ENCODE results near the gene PDSS2. TPM values are rescaled to one million over a fixed set of nuclear protein-coding genes. Genes with fewer than 3 reads are reported as not detected.

Gene PDSS2
- total RNA-seq, result 10 to 100 TPM; 11.4 to 11.7 TPM

GRCh38 chr6:107459283-107460082 lies at the start of gene PDSS2:
Gene PDSS2, minus strand, starts transcription at chr6:107459564. Its CDS starts 279 bp downstream, at chr6:107459285.
- peaks cover 2% of the 10 kb centered on the region for H3K36me3 Mint-ChIP-seq (ENCODE audit: low read depth)
- peak within 1 kb of the TSS; percentile 93 for H3K27ac Mint-ChIP-seq
- ChIA-PET POLR2A (interaction anchor here (0.6 to 1.6 kb wide), 6 partner anchors 25 to 831 kb away, joined by 3 to 8 read pairs (median 4); no protein-coding TSS in a partner anchor), CTCF (interaction anchor here (0.7 to 2.1 kb wide), 7 partner anchors 30 to 382 kb away, joined by 3 to 9 read pairs (median 5); no protein-coding TSS in a partner anchor)
- peak within 1 kb of the TSS; percentile 82 for H3K4me3 Mint-ChIP-seq
- ATAC-seq (peak; percentile 96), DNase-seq (peak; percentile 100)
- H3K9me3 Mint-ChIP-seq (ENCODE audit: low read depth), result no peaks in the 10 kb centered on the region
- no peaks in the 10 kb centered on the region for H3K27me3 Mint-ChIP-seq
- H3K4me1 Mint-ChIP-seq, result peaks cover 19% of the 10 kb centered on the region
- intact Hi-C loops (cut with DNase I, micrococcal nuclease), result loop anchor here (1.0 to 10.0 kb wide), 15 partner anchors 30 to 1548 kb away; partner anchors contain the start of genes MTRES1 (in 2 of the 2), ATG5 (in 1 of the 2), OSTM1 (in 1 of the 2) and QRSL1 (in 1 of the 2)

GRCh38 chr6:107506145-107506544 lies 46.8 kb upstream of the PDSS2 start:
- Mint-ChIP-seq H3K27ac (no peak overlapping the region), H3K9me3 (ENCODE audit: low read depth) (no peaks in the 10 kb centered on the region), H3K27me3 (peaks cover 19% of the 10 kb centered on the region), H3K4me3 (no peak overlapping the region), H3K36me3 (ENCODE audit: low read depth) (no peaks in the 10 kb centered on the region), H3K4me1 (no peaks in the 10 kb centered on the region)
- intact Hi-C loops (cut with DNase I, micrococcal nuclease), result no loop called here
- ChIA-PET POLR2A (no interaction called here), CTCF (interaction anchor here (0.7 kb wide), 1 partner anchor 38 kb away, joined by 3 read pairs; no protein-coding TSS in a partner anchor)
- ATAC-seq (no peak), DNase-seq (no peak)

DNA sequence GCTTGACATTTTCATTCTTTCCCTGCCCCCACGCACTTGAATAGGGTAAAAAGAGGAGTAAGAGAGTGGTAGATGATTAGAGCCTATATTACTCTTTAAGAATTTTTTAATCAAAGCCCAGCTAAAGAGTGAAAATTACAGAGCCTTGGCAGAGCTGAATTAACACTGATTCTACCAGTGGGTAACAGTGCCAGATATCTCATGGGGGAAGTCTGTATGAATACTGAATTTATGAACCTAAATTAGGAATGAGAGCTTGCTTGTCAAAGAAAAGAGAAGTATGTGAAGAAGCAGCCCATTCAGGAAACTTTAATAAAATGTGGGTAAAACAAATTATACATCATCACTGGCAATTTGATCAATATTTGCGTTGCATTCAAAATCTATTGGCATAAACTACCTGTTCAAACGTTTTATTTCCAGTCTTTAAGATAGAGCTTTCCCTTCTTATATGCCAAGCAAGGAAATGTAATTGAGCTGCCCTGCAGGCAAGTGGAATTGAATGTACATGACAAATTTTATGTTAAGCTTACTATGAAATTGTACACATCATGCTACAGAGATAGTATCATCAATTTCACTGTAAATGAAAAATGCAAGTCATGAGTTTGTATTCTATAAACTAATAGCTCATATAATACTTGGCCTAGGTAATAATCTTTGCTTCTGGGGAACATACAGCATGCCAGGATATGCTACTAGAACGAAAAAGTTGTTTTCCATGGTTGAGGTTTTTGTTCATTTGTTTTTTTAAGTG lies 45.1 kb upstream of the PDSS2 start:
- POLR2A ChIA-PET, result no interaction called here
- Mint-ChIP-seq H3K4me1 (no peaks in the 10 kb centered on the region), H3K27ac (no peak overlapping the region), H3K27me3 (peaks cover 19% of the 10 kb centered on the region), H3K4me3 (no peak overlapping the region), H3K9me3 (ENCODE audit: low read depth) (no peaks in the 10 kb centered on the region), H3K36me3 (ENCODE audit: low read depth) (no peaks in the 10 kb centered on the region)
- CTCF ChIA-PET, result interaction anchor here (0.7 to 1.6 kb wide), 4 partner anchors 10 to 451 kb away, joined by 3 to 4 read pairs (median 4); partner anchors contain the start of gene PDSS2
- ATAC-seq, result no peak
- no peak for DNase-seq
- intact Hi-C loops (cut with DNase I, micrococcal nuclease), result no loop called here

DNA sequence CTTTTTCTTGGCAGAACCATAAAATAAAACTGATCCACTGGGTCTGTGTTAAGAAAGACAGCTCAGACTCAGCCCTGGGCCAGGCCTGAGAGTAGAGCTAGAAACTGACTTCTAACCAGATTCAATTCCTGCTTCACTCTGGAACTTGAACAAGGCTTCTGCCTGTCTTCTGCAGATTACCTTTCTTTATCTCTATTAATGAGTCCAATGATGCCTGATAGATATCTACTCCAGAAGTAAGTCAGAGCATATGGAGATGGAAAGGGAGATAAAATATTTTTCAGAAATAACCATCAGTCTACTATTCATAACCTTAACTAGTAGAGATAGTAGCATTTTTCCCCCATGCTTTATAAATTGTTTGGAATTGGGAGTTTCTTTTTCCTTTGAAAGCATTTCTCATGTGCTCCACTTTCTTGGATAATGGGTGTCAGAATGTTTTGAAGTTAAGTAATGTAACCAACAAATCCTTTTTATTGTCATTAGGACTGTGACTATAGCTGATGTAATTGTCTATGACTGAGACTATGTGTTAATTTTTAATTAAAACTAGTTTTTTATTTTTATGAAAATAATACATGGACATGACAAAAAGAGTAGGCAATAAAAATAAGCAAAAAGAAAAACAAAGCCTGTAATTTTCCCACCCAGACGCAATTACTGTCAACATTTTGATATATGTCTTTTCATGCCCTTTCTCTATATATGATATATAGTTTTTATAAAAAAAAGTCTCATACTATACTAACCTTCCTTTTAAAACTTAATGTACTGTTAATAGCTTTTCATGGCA lies 37.7 kb upstream of the PDSS2 start:
- Mint-ChIP-seq H3K27me3 (peaks cover 19% of the 10 kb centered on the region), H3K27ac (no peak overlapping the region), H3K4me3 (no peak overlapping the region), H3K36me3 (ENCODE audit: low read depth) (no peaks in the 10 kb centered on the region), H3K4me1 (peaks cover 1% of the 10 kb centered on the region), H3K9me3 (ENCODE audit: low read depth) (no peaks in the 10 kb centered on the region)
- intact Hi-C loops (cut with DNase I, micrococcal nuclease), result loop anchor here in 1 of 2 experiments (10.0 kb wide), 2 partner anchors 182 to 382 kb away; partner anchors contain the start of gene BEND3
- ATAC-seq (no peak), DNase-seq (no peak)
- POLR2A ChIA-PET, result no interaction called here
- CTCF ChIA-PET, result interaction anchor here (1.8 kb wide), 1 partner anchor 179 kb away, joined by 3 read pairs; no protein-coding TSS in a partner anchor

DNA sequence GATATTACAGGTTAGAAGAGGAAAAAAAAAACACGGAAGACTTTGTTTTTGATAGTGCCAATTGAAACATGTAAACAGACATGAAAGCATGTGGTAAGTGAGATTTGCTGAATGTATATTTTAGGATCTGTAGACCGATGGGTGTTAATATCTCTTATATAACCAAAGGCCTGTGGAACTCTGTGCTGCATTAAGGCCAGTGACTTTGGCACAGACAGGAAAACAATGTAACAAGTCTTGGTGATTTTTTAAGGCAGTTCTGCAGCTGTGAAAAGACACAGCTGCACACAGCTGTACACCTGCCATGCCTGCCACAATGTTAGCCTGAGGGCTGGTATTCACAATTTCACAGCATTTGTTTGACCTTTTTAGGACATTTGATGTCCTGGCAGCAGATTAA lies 36.6 kb upstream of the PDSS2 start:
- peaks cover 7% of the 10 kb centered on the region for H3K4me1 Mint-ChIP-seq
- no peak for DNase-seq
- POLR2A ChIA-PET, result no interaction called here
- intact Hi-C loops (cut with DNase I, micrococcal nuclease), result loop anchor here in 1 of 2 experiments (10.0 kb wide), 2 partner anchors 181 to 381 kb away; partner anchors contain the start of gene BEND3
- no peak overlapping the region for H3K27ac Mint-ChIP-seq
- ATAC-seq, result no peak
- peaks cover 16% of the 10 kb centered on the region for H3K27me3 Mint-ChIP-seq
- H3K36me3 Mint-ChIP-seq (ENCODE audit: low read depth), result no peaks in the 10 kb centered on the region
- no peaks in the 10 kb centered on the region for H3K9me3 Mint-ChIP-seq (ENCODE audit: low read depth)
- H3K4me3 Mint-ChIP-seq, result no peak overlapping the region
- CTCF ChIA-PET, result no interaction called here

DNA sequence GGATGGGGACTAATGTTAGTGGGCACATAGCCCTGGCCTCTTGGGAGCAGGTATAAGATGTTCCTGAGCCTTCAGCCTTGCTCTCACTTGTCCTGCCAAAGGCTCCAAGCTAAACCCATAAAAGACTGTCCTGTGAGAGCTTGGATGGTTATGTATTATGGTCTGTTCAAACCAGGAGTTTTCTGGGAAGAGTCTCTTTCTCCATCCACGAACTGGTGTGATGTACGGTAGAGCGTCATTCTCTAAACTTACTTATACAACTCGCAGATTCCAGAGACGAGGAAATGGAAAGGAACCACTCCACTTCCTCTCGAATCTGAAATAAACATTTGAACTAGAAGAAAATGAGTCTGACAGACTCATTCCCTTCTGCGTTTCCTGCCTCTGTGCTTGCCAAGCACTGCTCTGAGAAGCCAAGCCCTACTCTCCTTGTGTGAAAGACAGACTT lies 35.9 kb upstream of the PDSS2 start:
- Mint-ChIP-seq H3K36me3 (ENCODE audit: low read depth) (no peaks in the 10 kb centered on the region), H3K4me1 (peaks cover 10% of the 10 kb centered on the region), H3K27ac (no peak overlapping the region), H3K27me3 (peaks cover 21% of the 10 kb centered on the region), H3K9me3 (ENCODE audit: low read depth) (no peaks in the 10 kb centered on the region), H3K4me3 (no peak overlapping the region)
- intact Hi-C loops (cut with DNase I, micrococcal nuclease), result loop anchor here in 1 of 2 experiments (10.0 kb wide), 2 partner anchors 180 to 380 kb away; partner anchors contain the start of gene BEND3
- DNase-seq (no peak), ATAC-seq (no peak)
- ChIA-PET POLR2A (no interaction called here), CTCF (interaction anchor here (1.0 kb wide), 1 partner anchor 11 kb away, joined by 3 read pairs; no protein-coding TSS in a partner anchor)

DNA sequence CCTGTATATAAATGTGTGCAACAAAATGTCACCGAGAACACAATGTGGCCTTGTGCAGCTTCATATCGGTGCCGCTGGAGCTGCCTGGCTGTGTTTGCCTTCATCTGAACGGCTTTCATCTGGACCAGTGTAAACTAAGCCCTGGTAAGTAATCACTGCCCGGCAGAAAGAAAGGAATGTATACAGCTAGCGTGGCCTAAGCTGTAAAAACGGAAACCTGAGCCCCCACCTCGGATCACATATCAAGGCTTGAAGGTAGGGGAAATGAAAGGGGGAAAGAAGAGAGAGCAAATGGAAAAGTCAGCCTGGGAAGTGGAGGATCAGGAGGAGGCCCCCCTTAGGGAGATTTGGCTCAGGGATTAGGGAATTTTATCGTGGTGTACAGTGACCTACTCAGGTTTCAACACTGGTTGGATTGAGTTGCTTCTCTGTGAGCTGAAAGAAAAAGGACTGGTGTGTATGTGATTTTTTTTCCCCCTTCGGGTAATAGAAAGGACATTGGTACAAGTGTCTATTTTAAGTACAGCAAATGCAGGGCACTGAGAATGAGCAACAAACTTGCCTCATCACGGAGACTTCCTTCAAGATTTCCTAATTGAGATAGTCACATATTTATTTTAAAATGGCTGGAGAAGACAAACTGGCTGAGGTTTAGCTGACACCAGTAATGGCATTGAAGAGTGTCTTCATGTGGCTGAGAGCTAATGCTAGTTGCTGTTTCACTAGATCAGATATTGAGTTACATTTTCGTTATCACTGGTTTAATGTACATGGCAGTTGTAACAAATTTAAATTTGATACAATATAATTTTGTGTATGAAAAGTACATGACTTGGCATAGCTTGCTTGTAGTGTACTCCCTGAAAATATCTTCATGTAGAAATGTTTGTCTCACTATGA lies 34.0 kb upstream of the PDSS2 start:
- peaks cover 19% of the 10 kb centered on the region for H3K4me1 Mint-ChIP-seq
- ATAC-seq, result no peak

GRCh38 chr6:107491760-107492660 lies 32.6 kb upstream of the PDSS2 start:
- ChIA-PET POLR2A (no interaction called here), CTCF (interaction anchor here (0.6 to 1.0 kb wide), 3 partner anchors 198 to 376 kb away, joined by 3 to 4 read pairs (median 3); no protein-coding TSS in a partner anchor)
- Mint-ChIP-seq H3K27me3 (peaks cover 39% of the 10 kb centered on the region), H3K4me1 (peaks cover 26% of the 10 kb centered on the region), H3K9me3 (ENCODE audit: low read depth) (no peaks in the 10 kb centered on the region), H3K4me3 (peak overlapping the region; percentile 79), H3K36me3 (ENCODE audit: low read depth) (peaks cover 3% of the 10 kb centered on the region), H3K27ac (no peak overlapping the region)
- no peak for DNase-seq
- ATAC-seq, result no peak
- intact Hi-C loops (cut with DNase I, micrococcal nuclease), result loop anchor here (2.0 to 10.0 kb wide), 4 partner anchors 175 to 377 kb away; partner anchors contain the start of gene BEND3 (in 1 of the 2)

More for the DNA sequence above, 34.0 kb upstream of the PDSS2 start:
- H3K4me3 Mint-ChIP-seq, result no peak overlapping the region
- POLR2A ChIA-PET, result interaction anchor here (0.6 kb wide), 1 partner anchor 16 kb away, joined by 3 read pairs; no protein-coding TSS in a partner anchor
- no peak for DNase-seq
- intact Hi-C loops (cut with DNase I, micrococcal nuclease), result loop anchor here (5.0 to 10.0 kb wide), 3 partner anchors 176 to 379 kb away; partner anchors contain the start of gene BEND3 (in 1 of the 2)
- H3K27ac Mint-ChIP-seq, result no peak overlapping the region
- peaks cover 3% of the 10 kb centered on the region for H3K36me3 Mint-ChIP-seq (ENCODE audit: low read depth)
- CTCF ChIA-PET, result interaction anchor here (1.0 to 1.2 kb wide), 2 partner anchors 11 to 377 kb away, joined by 3 read pairs; no protein-coding TSS in a partner anchor
- peaks cover 27% of the 10 kb centered on the region for H3K27me3 Mint-ChIP-seq
- no peaks in the 10 kb centered on the region for H3K9me3 Mint-ChIP-seq (ENCODE audit: low read depth)

DNA sequence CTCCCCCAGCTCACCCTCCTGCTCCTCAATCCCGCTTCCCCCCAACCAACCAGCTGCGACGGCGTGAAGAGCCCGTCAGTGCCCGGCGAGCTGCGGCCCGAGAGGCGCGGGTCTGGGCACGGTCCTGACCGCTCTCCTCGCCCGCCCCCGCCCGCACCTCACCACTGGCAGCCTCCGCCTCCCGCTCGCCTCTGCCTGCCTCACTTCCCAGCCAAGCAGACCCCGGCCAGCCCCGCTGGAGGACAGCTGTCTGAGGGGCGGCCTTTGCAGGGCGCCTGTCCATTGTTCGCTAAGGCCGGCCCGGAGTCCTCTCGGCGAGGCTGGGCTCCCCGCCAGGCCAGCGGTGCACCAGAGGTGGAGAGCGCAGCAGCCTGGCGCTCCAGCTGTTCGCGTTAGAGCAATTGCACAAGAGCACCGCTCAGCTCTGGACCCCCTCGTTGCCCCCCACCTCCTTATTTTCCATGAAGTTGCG lies 31.8 kb upstream of the PDSS2 start:
- ChIA-PET CTCF (no interaction called here), POLR2A (no interaction called here)
- H3K4me1 Mint-ChIP-seq, result peaks cover 26% of the 10 kb centered on the region
- peaks cover 44% of the 10 kb centered on the region for H3K27me3 Mint-ChIP-seq
- intact Hi-C loops (cut with DNase I, micrococcal nuclease), result loop anchor here (2.0 to 10.0 kb wide), 4 partner anchors 174 to 376 kb away; partner anchors contain the start of gene BEND3 (in 1 of the 2)
- no peaks in the 10 kb centered on the region for H3K9me3 Mint-ChIP-seq (ENCODE audit: low read depth)
- H3K4me3 Mint-ChIP-seq, result peak overlapping the region; percentile 79
- H3K27ac Mint-ChIP-seq, result no peak overlapping the region
- peaks cover 3% of the 10 kb centered on the region for H3K36me3 Mint-ChIP-seq (ENCODE audit: low read depth)
- DNase-seq (peak; percentile 30), ATAC-seq (no peak)

All from activated CD4-positive, alpha-beta T cell treated with anti-CD3 and anti-CD28 coated beads for 36 hours (primary cell).